IPS DF 6.9 (cell line): ENCODE results near the gene THEMIS2.
"Not testable (repeated sequence)": the region's sequence is repeated elsewhere in the genome, so short reads cannot be mapped to it uniquely, and the experiment has no call there.

ENCODE experiments used
- DNase-seq: peaks from one replicate; pipeline ENCODE4 v3.0.0-alpha.2; 2013; ENCODE audit warnings: low read depth, low spot score
- H3K27ac ChIP-seq: one replicate; pipeline ENCODE4 v1.5.1; 2013; ENCODE audit warnings: low read length, control low read depth
- H3K27me3 ChIP-seq: 2 replicates; pipeline ENCODE4 v1.6.1; 2013; ENCODE audit warnings: mild to moderate bottlenecking, low read length; ENCODE audit not compliant: control insufficient read depth, insufficient read depth
- H3K36me3 ChIP-seq: 2 replicates; pipeline ENCODE4 v1.6.1; 2013; ENCODE audit warnings: low read length; ENCODE audit not compliant: control insufficient read depth, insufficient read depth
- H3K4me1 ChIP-seq: 2 replicates; pipeline ENCODE4 v1.6.1; 2013; ENCODE audit warnings: low read length; ENCODE audit not compliant: control insufficient read depth, insufficient read depth
- H3K4me3 ChIP-seq: 2 replicates; pipeline ENCODE4 v1.5.1; 2013; ENCODE audit warnings: mild to moderate bottlenecking, low read length
- H3K9me3 ChIP-seq: 2 replicates; pipeline ENCODE4 v1.6.1; 2013; ENCODE audit warnings: low read length, inconsistent platforms; ENCODE audit not compliant: control insufficient read depth, insufficient read depth
- WGBS: extraction: QIAGEN DNeasy Blood & Tissue Kit; methylation state at CpG from one replicate; pipeline ENCODE4 v1.1.7; 2013; ENCODE audit warnings: mixed read lengths, missing lambda C conversion rate; ENCODE audit not compliant: insufficient read length, insufficient coverage; 5-methylcytosine and 5-hydroxymethylcytosine counted together

Gene THEMIS2

DNA sequence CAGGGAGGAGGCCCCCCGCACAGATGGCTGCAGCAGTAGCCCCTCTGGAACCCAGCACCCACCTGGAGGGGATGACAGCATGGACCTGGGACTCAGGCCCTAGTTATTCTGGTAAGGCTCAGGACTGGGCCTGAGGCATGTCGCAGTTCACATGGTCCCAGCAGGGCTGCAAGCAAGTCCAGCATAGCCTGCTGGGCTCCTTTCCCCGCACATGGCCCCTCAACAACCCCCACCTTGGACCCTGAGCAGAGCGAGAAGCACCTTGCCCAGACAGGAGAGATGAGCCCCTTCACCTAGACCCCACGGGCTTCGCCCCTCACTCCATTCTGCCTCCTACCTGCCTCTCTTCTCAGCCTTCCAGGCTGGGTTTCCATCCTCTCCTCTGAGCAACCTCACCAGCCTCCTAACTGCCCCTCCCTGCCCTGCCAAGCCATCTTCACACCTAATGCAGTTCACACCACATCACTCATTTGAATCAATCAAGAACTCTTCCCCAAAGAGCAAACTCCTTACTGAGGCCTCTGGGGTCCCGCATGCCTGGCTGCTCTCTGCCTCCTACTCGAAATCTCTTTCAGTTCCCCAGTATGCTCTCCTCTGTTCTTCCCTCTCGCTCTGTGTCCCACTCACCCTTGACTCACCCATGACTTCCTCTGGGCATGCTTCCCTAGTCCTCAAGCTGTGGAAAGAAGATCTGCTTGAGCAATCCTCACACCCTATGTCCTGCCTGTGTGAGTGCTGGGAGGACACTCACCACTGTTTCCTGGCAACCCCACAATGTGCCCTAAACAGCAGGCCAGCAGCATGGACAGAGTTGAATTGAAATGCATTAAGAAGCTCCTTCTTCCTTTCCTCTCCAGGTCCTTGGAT is 9.4 kb upstream of the THEMIS2 start:
- Histone ChIP-seq H3K27me3 (no peaks in the 10 kb centered on the region), H3K36me3 (no peaks in the 10 kb centered on the region), H3K4me3 (no peak overlapping the region), H3K9me3 (no peaks in the 10 kb centered on the region), H3K27ac (no peak overlapping the region), H3K4me1 (no peaks in the 10 kb centered on the region)
- DNase-seq: no peak
- no CpG with 5 or more reads among the region's 9 CpGs for WGBS

GRCh38 chr1:27863538-27863915 is 8.8 kb upstream of the THEMIS2 start:
- Histone ChIP-seq H3K27me3 (no peaks in the 10 kb centered on the region), H3K4me1 (no peaks in the 10 kb centered on the region), H3K27ac (no peak overlapping the region), H3K9me3 (no peaks in the 10 kb centered on the region), H3K4me3 (no peak overlapping the region), H3K36me3 (no peaks in the 10 kb centered on the region)
- DNase-seq: no peak
- WGBS: no CpG with 5 or more reads among the region's 1 CpG

DNA sequence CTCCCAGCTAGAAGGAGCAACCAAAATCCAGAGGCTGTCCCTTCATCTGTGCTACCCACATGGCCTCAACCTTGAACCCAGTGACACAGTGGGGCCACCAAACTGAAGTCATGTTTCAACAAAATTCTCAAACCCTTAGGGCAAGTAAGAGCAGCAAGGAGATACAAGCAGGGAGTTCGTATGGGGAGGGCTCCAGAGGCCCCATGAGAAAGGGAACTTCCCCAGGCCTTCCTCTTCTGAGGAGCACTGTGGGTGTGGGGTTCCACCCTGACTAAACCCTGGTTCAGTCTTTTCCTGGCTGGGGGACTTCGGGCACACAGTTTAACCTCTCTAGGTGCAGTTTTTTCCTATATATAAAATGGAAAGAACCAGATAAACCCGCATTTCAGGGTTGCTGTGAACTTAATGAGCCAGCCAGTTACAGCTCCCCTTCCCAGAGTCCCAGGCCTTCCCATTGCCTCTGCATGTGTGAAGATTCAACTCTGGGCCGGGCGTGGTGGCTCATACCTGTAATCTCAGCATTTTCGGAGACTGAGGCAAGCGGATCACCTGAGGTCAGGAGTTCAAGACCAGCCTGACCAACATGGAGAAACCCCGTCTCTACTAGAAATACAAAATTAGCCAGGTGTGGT is 8.0 kb upstream of the THEMIS2 start:
- Histone ChIP-seq H3K4me3 (no peak overlapping the region), H3K27ac (no peak overlapping the region), H3K27me3 (no peaks in the 10 kb centered on the region), H3K4me1 (peaks cover 4% of the 10 kb centered on the region), H3K36me3 (no peaks in the 10 kb centered on the region), H3K9me3 (no peaks in the 10 kb centered on the region)
- no CpG with 5 or more reads among the region's 8 CpGs for WGBS
- no peak for DNase-seq

GRCh38 chr1:27865821-27866220 is 6.5 kb upstream of the THEMIS2 start:
- Histone ChIP-seq H3K4me3 (no peak overlapping the region), H3K36me3 (no peaks in the 10 kb centered on the region), H3K27me3 (no peaks in the 10 kb centered on the region), H3K27ac (no peak overlapping the region), H3K4me1 (peaks cover 4% of the 10 kb centered on the region), H3K9me3 (no peaks in the 10 kb centered on the region)
- no CpG with 5 or more reads among the region's 10 CpGs for WGBS
- DNase-seq: no peak

- Histone ChIP-seq H3K27ac (no peak overlapping the region), H3K4me3 (no peak overlapping the region), H3K27me3 (no peaks in the 10 kb centered on the region), H3K4me1 (peaks cover 6% of the 10 kb centered on the region), H3K36me3 (no peaks in the 10 kb centered on the region), H3K9me3 (no peaks in the 10 kb centered on the region)
- no peak for DNase-seq
- no CpG with 5 or more reads among the region's 11 CpGs for WGBS
These were observed 3.8 kb upstream of the THEMIS2 start for GRCh38 chr1:27868556-27868931.

- Histone ChIP-seq H3K36me3 (no peaks in the 10 kb centered on the region), H3K27me3 (no peaks in the 10 kb centered on the region), H3K27ac (no peak overlapping the region), H3K4me1 (peaks cover 6% of the 10 kb centered on the region), H3K4me3 (no peak overlapping the region), H3K9me3 (no peaks in the 10 kb centered on the region)
- no peak for DNase-seq
- no CpG with 5 or more reads among the region's 16 CpGs for WGBS
These were observed 3.2 kb upstream of the THEMIS2 start for GRCh38 chr1:27868932-27869718.

GRCh38 chr1:27869719-27870085 is 2.6 kb upstream of the THEMIS2 start:
- no peak overlapping the region for H3K4me3 ChIP-seq

GRCh38 chr1:27871076-27871475 is 1.3 kb upstream of the THEMIS2 start:
- H3K4me3 ChIP-seq, H3K36me3 ChIP-seq, H3K9me3 ChIP-seq, H3K27ac ChIP-seq, H3K27me3 ChIP-seq, H3K4me1 ChIP-seq, DNase-seq: not testable (repeated sequence)
- no CpG with 5 or more reads among the region's 7 CpGs for WGBS

More at GRCh38 chr1:27869719-27870085, 2.6 kb upstream of the THEMIS2 start:
- no peak for DNase-seq
- Histone ChIP-seq H3K36me3 (no peaks in the 10 kb centered on the region), H3K27ac (no peak overlapping the region), H3K9me3 (no peaks in the 10 kb centered on the region), H3K27me3 (no peaks in the 10 kb centered on the region), H3K4me1 (peaks cover 6% of the 10 kb centered on the region)
- WGBS: no CpG with 5 or more reads among the region's 1 CpG

GRCh38 chr1:27872802-27873551 is 633 bp downstream of the THEMIS2 start:
- DNase-seq: no peak
- H3K4me1 ChIP-seq: peaks cover 6% of the 10 kb centered on the region
- no peaks in the 10 kb centered on the region for H3K9me3 ChIP-seq
- no CpG with 5 or more reads among the region's 38 CpGs for WGBS
- no peaks in the 10 kb centered on the region for H3K27me3 ChIP-seq
- H3K27ac ChIP-seq: no peak overlapping the region
- H3K4me3 ChIP-seq: peak overlapping the region; percentile 52; the same call in 1 of the 2 replicates
- no peaks in the 10 kb centered on the region for H3K36me3 ChIP-seq
